SU-DHL-6 (cell line): ENCODE results near the gene PSMA4.

Source experiments
- EZH2phosphoT487 ChIP-seq: fragments of 200-600 bp; sonication (generic), shearing (Covaris generic); conservative IDR thresholded peaks from 2 replicates; pipeline ENCODE4 v1.6.1; 2018; ENCODE audit warnings: mild to moderate bottlenecking, antibody characterized with exemption, low read length, moderate library complexity, mixed read lengths
- TF ChIP-seq, protein P1 (sequence below): fragments of 200-600 bp; sonication (generic); IDR thresholded peaks from one replicate; pipeline ENCODE4 v1.5.1; 2017; ENCODE audit warnings: antibody characterized with exemption, mild to moderate bottlenecking, low read length, moderate library complexity; ENCODE audit not compliant: insufficient read depth, poor library complexity, severe bottlenecking

- TF ChIP-seq, protein P1, sequence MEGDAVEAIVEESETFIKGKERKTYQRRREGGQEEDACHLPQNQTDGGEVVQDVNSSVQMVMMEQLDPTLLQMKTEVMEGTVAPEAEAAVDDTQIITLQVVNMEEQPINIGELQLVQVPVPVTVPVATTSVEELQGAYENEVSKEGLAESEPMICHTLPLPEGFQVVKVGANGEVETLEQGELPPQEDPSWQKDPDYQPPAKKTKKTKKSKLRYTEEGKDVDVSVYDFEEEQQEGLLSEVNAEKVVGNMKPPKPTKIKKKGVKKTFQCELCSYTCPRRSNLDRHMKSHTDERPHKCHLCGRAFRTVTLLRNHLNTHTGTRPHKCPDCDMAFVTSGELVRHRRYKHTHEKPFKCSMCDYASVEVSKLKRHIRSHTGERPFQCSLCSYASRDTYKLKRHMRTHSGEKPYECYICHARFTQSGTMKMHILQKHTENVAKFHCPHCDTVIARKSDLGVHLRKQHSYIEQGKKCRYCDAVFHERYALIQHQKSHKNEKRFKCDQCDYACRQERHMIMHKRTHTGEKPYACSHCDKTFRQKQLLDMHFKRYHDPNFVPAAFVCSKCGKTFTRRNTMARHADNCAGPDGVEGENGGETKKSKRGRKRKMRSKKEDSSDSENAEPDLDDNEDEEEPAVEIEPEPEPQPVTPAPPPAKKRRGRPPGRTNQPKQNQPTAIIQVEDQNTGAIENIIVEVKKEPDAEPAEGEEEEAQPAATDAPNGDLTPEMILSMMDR: no peak
- TF ChIP-seq EZH2phosphoT487: no peak
These were observed 24.5 kb downstream of the PSMA4 start for GRCh38 chr15:78564743-78565096.
